AG04449 (cell line): Measurements from ENCODE around the gene ARHGAP10.

Experiments
- CTCF ChIA-PET: fragments of 350-600 bp; formaldehyde crosslinking; extraction: SDS; loops from one replicate; lab custom pipeline; 2021; ENCODE audit warnings: antibody characterized with exemption; lab: Yijun Ruan, JAX
- POLR2A ChIA-PET: fragments of 400-600, 350-600 bp; formaldehyde crosslinking; extraction: SDS; loops from one replicate; lab custom pipeline; 2020; ENCODE audit warnings: antibody characterized with exemption, inconsistent platforms; lab: Yijun Ruan, JAX
- DNase-seq: peaks from one replicate; pipeline ENCODE4 v3.0.0-alpha.2; 2010; ENCODE audit warnings: low read depth, low spot score
- H3K4me3 ChIP-seq: 2 replicates; pipeline ENCODE4 v1.5.1; 2011; ENCODE audit warnings: low read depth, mild to moderate bottlenecking, control low read depth, low read length
- TF ChIP-seq, protein P1 (sequence below): IDR thresholded peaks from one replicate; pipeline ENCODE4 v1.5.1; 2011; ENCODE audit warnings: mild to moderate bottlenecking, moderate library complexity, low read length, control low read depth, inconsistent platforms; ENCODE audit not compliant: insufficient read depth; ENCODE audit errors: missing control alignments

ARHGAP10 gene

DNA sequence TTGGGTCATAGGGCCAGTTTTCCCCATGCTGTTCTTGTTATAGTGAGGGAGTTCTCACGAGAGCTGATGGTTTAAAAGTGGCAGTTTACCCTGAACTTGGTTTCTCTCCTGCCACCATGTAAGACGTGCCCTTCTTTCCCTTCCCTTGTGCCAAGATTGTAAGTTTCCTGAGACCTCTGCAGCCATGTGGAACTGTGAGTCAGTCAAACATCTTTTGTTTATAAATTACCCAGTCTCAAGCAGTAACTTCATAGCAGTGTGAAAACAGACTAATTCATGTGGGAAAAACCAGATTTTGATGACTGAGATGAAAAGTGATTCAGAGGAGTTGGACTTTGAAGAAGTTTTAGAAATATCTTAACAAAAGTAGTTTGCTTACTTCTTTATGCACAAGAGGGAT is 101.4 kb downstream of the ARHGAP10 start:
- ChIA-PET POLR2A (no interaction called here), CTCF (interaction anchor here (0.8 to 2.2 kb wide), 4 partner anchors 10 to 125 kb away, joined by 3 to 10 read pairs (median 5); no protein-coding TSS in a partner anchor)
- H3K4me3 ChIP-seq, result no peak overlapping the region

DNA sequence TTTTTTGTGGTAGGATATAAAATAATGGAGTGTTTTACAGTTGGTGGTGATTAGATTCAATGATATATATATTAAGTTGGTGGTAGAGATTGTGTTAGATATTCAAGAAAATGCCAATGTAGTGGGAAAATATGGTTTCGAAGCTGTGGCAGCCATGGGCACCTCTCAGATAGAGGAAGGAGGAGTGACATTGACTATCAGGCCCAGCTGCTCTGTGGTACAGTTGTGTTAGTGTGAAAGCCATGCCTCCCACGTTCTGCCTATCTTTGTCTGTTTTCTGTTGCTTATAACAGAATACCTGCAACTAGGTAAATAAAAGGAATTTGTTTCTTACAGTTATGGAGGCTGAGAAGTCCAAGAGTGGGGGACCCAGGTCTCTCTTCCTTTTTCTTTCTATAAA is 101.9 kb downstream of the ARHGAP10 start:
- H3K4me3 ChIP-seq, result no peak overlapping the region
- TF ChIP-seq, protein P1, sequence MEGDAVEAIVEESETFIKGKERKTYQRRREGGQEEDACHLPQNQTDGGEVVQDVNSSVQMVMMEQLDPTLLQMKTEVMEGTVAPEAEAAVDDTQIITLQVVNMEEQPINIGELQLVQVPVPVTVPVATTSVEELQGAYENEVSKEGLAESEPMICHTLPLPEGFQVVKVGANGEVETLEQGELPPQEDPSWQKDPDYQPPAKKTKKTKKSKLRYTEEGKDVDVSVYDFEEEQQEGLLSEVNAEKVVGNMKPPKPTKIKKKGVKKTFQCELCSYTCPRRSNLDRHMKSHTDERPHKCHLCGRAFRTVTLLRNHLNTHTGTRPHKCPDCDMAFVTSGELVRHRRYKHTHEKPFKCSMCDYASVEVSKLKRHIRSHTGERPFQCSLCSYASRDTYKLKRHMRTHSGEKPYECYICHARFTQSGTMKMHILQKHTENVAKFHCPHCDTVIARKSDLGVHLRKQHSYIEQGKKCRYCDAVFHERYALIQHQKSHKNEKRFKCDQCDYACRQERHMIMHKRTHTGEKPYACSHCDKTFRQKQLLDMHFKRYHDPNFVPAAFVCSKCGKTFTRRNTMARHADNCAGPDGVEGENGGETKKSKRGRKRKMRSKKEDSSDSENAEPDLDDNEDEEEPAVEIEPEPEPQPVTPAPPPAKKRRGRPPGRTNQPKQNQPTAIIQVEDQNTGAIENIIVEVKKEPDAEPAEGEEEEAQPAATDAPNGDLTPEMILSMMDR, result no peak
- no peak for DNase-seq
- ChIA-PET CTCF (interaction anchor here (0.8 to 2.7 kb wide), 5 partner anchors 10 to 126 kb away, joined by 3 to 17 read pairs (median 6); no protein-coding TSS in a partner anchor), POLR2A (no interaction called here)

More for the DNA sequence above, 101.4 kb downstream of the ARHGAP10 start:
- no peak for DNase-seq
- TF ChIP-seq, protein P1, result no peak

DNA sequence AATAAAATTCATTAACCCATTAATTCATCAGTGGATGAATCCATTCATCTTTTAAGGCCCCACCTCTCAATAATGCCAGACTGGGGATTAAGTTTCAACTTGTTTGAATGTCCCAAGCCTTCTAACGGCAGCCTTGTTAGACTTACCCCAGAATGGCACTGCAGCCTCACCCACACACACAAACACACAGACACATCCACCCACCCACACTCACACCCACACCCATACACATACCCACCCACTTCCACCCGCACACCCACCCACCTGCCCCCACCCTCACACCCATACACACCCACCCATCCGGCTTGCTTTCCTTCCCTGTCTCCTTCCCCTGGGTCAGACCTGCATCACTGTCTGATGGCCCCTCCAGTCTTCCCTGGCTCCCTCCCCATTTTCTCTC is 102.6 kb downstream of the ARHGAP10 start:
- TF ChIP-seq, protein P1, result no peak
- no peak overlapping the region for H3K4me3 ChIP-seq
- CTCF ChIA-PET, result interaction anchor here (1.2 to 2.7 kb wide), 2 partner anchors 32 to 124 kb away, joined by 3 to 17 read pairs; no protein-coding TSS in a partner anchor
- POLR2A ChIA-PET, result no interaction called here
- no peak for DNase-seq

DNA sequence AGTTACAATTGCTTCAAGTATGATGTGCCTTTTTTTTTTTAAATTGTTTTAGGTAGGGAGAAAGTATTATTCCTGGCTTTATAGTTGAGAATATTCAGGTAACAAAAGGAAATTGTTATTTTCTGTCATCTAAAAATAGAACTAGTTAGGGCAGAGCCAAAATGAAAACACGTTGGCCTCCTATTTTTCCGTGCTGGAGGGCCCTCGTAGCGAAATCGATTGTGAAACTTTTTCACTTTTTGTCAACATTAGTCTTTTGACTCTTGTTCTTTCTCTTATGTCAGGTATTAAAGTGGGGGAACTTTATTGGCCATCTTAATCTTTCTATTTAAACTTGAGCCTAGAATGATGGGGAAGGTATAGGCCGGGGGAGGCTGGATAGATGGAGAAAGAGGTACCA is 104.9 kb downstream of the ARHGAP10 start:
- ChIA-PET POLR2A (no interaction called here), CTCF (interaction anchor here (1.1 to 5.2 kb wide), 5 partner anchors 9 to 128 kb away, joined by 3 to 51 read pairs (median 4); no protein-coding TSS in a partner anchor)
- TF ChIP-seq, protein P1, result no peak
- no peak overlapping the region for H3K4me3 ChIP-seq
- no peak for DNase-seq

DNA sequence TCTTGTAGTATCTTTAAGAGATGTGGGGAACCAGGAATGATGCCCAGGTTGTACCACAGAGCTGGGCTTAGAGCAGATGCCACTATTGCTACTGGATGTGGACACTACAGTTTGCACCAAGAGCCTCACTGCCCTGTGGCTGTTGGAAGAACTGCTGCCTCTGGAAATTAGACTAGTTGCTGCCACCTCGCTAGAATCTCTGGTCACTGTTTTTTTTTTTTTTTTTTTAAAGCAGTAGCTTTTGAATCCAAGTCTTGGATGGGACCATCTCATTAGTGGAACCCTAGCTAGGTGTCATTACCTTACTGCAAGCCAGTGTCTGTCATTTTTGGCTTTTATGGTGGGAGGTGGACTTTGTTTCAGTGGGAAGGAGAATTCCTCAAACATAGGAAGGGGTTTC is 105.5 kb downstream of the ARHGAP10 start:
- CTCF ChIA-PET, result interaction anchor here (1.1 to 5.2 kb wide), 3 partner anchors 9 to 28 kb away, joined by 3 to 51 read pairs (median 15); no protein-coding TSS in a partner anchor
- POLR2A ChIA-PET, result no interaction called here
- H3K4me3 ChIP-seq, result no peak overlapping the region
- TF ChIP-seq, protein P1, result no peak
- no peak for DNase-seq

DNA sequence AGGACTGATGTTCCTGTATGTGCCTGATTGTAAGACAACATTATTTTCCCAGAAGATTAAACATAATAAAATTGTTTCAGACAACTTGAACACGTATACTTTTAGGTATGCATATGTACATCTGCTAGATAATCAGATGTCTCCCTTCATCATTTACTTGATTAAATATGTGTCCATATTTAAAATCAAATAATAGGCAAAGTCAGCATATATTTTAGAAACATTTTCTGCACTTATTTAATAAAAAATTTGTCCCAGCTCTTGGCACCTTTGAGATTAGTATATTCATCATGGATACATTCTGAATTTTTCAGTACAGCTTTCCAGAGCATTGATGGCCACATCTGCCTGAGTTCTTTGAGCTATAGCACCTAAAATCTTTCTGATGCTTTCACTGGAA is 106.0 kb downstream of the ARHGAP10 start:
- ChIA-PET POLR2A (no interaction called here), CTCF (interaction anchor here (1.1 to 5.2 kb wide), 3 partner anchors 10 to 27 kb away, joined by 3 to 51 read pairs (median 15); no protein-coding TSS in a partner anchor)
- H3K4me3 ChIP-seq, result no peak overlapping the region
- TF ChIP-seq, protein P1, result no peak
- no peak for DNase-seq
